Cardiac atrium fibroblast (primary cell): ENCODE measurements around the gene ZBTB22. TPM values are rescaled to one million over a fixed set of nuclear protein-coding genes. Genes with fewer than 3 reads are reported as not detected.

Experiments
- total RNA-seq: library from RNA; depleted of rRNA; stranded (reverse); fragments of >200 nt; gene quantifications from 2 replicates; pipeline ENCODE4 v1.2.3, GENCODE V29; 2015

Gene ZBTB22
- total RNA-seq = 15.9 and 19.0 TPM in 2 replicates

GRCh38 chr6:33317669-33318425 lies at the start of gene ZBTB22:
Gene ZBTB22, minus strand, starts transcription at chr6:33317744. Its CDS starts 828 bp downstream, at chr6:33316916.

GRCh38 chr6:33313709-33314514 lies 3.6 kb downstream of the ZBTB22 start, which contains the start of gene TAPBP:
Gene TAPBP, minus strand, starts transcription at chr6:33314078. Its CDS starts 37 bp downstream, at chr6:33314041.

DNA sequence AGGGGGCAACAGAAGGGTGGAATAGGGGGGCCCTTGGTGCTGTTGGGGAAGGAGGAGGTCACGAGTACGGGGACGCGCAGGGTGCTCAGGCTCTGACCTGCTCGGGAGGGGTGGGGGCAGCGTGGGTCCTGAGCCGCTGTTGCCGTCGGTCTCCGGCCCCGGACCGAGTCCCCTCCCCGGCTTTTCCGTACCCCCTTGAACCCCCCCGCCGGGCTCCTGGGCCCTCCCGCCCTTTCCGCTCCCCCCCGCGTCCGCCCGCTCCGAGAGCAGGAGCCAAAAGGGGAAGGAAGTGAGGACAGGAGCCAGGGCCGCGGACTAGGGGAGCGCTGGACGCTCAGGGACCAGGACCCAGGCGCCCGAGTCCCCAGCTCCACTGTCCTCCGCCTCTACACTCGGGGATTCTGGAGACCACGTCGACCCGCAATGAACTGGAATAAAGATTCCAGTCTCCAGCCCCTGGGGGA lies 18.7 kb downstream of the ZBTB22 start, which contains the start of gene RGL2:
Gene RGL2 (minus strand): TSS at position 170 of the 464 bp plus-strand sequence. CDS start 332 bp downstream, outside the sequence.

DNA sequence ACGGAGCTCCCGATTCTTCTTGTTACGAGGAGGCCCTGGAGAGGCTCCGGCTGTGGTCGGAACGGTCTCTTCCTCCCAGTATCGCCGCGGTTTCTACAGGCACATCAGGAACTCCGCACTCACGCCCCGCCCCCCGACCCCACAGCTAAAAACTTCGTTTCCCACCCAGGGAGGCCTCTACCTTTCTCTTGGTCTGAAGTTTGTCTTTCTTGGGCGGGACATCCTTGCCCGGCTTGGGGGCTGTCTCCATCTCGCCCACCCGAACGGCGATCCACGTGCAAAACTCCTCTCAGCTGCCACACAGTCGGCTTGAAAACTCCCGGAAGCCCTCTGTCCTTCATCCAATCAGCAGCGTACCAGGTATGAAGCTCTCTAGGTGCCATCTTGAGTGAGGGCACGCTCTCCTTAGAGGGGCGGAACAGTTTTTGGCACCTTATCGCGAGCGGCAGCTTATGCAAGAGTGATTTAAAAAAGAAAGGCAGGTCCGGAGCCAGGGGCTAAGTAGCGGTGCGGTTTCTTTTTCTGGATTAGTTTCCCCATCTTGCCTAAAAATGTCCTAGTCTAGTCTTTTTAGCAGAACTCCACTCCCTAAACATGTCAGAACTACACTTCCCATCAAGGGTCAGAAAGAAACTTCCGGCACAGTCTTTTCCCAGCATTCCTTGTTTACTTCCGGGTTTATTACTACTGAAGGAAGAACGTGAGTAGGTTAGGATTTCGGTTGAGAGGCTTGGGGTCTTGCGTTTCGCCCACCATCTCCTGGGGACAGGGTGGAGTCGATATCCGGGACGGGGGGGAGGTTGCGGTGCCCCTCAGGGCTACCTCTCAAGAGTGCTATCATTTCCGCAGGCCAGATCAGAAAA lies 28.4 kb downstream of the ZBTB22 start, which contains the start of the genes PFDN6 and WDR46:
Gene PFDN6 (plus strand): TSS at position 681 of the 863 bp plus-strand sequence. CDS start 256 bp downstream, outside the sequence.
Gene WDR46 (minus strand): TSS at position 319 of the 863 bp plus-strand sequence. CDS start 69 bp downstream, at position 250.

GRCh38 chr6:33276864-33277662 lies 40.5 kb downstream of the ZBTB22 start, which contains the start of gene B3GALT4:
Gene B3GALT4, plus strand, starts transcription at chr6:33277123. Its CDS starts 297 bp downstream, at chr6:33277420.

GRCh38 chr6:33271468-33272274 lies 45.9 kb downstream of the ZBTB22 start, which contains the start of the genes RPS18 and VPS52:
Gene RPS18, plus strand, starts transcription at chr6:33272075. Its CDS starts 45 bp downstream, at chr6:33272120.
Gene VPS52, minus strand, starts transcription at chr6:33271876. Its CDS starts 201 bp downstream, at chr6:33271675.

Other genes with a start within 250 kb of the ZBTB22 start
- 1.4 and 1.6 TPM in 2 replicates for gene HLA-DPA1, start 244.1 kb downstream of the ZBTB22 start, total RNA-seq
- 12.1 and 27.1 TPM in 2 replicates for gene HLA-DPB1, start 241.8 kb downstream of the ZBTB22 start, total RNA-seq
- gene COL11A2, start 125.3 kb downstream of the ZBTB22 start, total RNA-seq = 0.16 and 0.18 TPM in 2 replicates
- 15.1 and 23.3 TPM in 2 replicates for gene RXRB, start 117.1 kb downstream of the ZBTB22 start, total RNA-seq
- gene SLC39A7, start 116.9 kb downstream of the ZBTB22 start, total RNA-seq = 166 and 183 TPM in 2 replicates
- 3.1 and 9.0 TPM in 2 replicates for gene HSD17B8, start 113.1 kb downstream of the ZBTB22 start, total RNA-seq
- gene RING1, start 109.2 kb downstream of the ZBTB22 start, total RNA-seq = 9.9 and 12.6 TPM in 2 replicates
- 28.2 and 40.2 TPM in 2 replicates for gene VPS52, start 45.9 kb downstream of the ZBTB22 start, total RNA-seq
- gene RPS18, start 45.7 kb downstream of the ZBTB22 start, total RNA-seq = 4,152 and 5,581 TPM in 2 replicates
- gene B3GALT4, start 40.6 kb downstream of the ZBTB22 start, total RNA-seq = 2.3 and 3.6 TPM in 2 replicates
- gene WDR46, start 28.5 kb downstream of the ZBTB22 start, total RNA-seq = 44.2 and 59.8 TPM in 2 replicates
- 48.1 and 49.3 TPM in 2 replicates for gene PFDN6, start 28.1 kb downstream of the ZBTB22 start, total RNA-seq
- 31.4 and 36.6 TPM in 2 replicates for gene RGL2, start 18.8 kb downstream of the ZBTB22 start, total RNA-seq
- gene TAPBP, start 3.7 kb downstream of the ZBTB22 start, total RNA-seq = 63.7 and 110 TPM in 2 replicates
- gene DAXX, start 5.2 kb upstream of the ZBTB22 start, total RNA-seq = 41.7 and 42.3 TPM in 2 replicates
- 6.0 and 6.8 TPM in 2 replicates for gene KIFC1, start 74.1 kb upstream of the ZBTB22 start, total RNA-seq
- gene PHF1, start 93.3 kb upstream of the ZBTB22 start, total RNA-seq = 23.5 and 23.8 TPM in 2 replicates
- 134 and 151 TPM in 2 replicates for gene CUTA, start 100.4 kb upstream of the ZBTB22 start, total RNA-seq
- 2.9 and 3.7 TPM in 2 replicates for gene SYNGAP1, start 102.3 kb upstream of the ZBTB22 start, total RNA-seq
- gene ZBTB9, start 136.8 kb upstream of the ZBTB22 start, total RNA-seq = 3.1 and 3.2 TPM in 2 replicates